NOMO-1 treated with dmso at 0.1 percent for 144 hours (cell line): ENCODE measurements around the gene SLC5A10.
"Not testable (repeated sequence)": the region's sequence is repeated elsewhere in the genome, so short reads cannot be mapped to it uniquely, and the experiment has no call there.

ENCODE experiments used
- DNase-seq: peaks from one replicate; lab custom pipeline; 2025; ENCODE audit not compliant: unreplicated experiment; lab: John Stamatoyannopoulos, UW

Gene SLC5A10

DNA sequence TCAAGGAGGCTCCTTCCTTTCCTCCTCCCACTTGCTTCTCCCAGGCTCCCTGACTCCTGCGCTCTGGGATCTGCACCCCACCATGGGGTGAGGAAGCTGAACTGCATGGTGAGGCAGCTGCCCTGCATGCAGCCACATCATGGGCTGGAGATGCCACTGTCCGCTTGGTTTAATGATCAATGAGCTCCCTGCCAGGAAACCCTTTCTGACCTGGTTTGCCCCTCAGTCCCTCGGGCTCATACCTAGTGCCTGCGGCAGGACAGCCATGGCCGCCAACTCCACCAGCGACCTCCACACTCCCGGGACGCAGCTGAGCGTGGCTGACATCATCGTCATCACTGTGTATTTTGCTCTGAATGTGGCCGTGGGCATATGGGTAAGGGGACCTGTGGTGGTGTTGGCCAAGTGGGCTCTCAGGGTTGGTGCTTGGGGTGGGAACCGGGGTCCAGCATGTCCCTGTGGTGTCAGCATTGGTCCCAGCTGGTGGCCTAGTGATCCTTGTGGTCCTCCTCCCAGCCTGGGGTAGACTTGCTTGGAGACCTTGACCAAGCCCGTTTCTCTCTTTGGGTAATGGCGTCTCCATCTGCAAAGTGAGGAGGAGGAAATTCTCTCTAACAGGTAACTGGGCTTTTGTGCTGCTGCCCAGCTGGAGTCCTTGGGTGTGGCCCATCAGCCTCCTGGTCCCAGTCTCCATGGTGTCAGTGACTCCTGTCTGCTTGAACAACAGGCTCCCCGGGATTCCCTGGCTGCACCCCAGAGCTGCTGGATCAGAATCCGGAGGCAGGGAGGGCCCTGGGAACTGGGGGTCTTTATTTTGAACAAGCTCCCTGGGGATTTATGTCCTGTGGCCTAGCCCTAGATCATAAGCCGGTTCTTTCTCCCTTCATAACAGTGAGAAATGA lies at the start of gene SLC5A10:
Gene SLC5A10 (plus strand): TSS at position 225 of the 902 bp plus-strand sequence. CDS start 41 bp downstream, at position 266.
- DNase-seq, result no peak

DNA sequence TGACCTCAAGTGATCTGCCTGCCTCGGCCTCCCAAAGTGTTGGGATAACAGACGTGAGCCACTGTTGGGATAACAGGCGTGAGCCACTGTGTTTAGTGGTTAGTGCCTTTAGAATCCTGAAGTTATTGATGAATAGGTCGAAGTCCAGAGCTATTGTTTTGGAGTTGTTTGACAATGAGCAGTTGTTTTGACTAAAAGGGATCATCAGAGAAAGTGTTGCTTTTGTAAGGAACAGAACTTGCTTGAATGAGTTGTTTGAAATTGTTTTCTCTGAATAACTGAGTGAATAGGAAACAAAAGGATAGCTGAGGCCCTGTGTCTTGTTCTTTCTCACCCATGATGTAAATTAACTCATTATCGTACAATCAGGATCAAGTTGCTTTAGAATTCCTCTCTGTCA lies 47.5 kb upstream of the SLC5A10 start:
- DNase-seq, result no peak

- DNase-seq, result no peak
Measured at GRCh38 chr17:18905226-18905625, 46.7 kb upstream of the SLC5A10 start.

DNA sequence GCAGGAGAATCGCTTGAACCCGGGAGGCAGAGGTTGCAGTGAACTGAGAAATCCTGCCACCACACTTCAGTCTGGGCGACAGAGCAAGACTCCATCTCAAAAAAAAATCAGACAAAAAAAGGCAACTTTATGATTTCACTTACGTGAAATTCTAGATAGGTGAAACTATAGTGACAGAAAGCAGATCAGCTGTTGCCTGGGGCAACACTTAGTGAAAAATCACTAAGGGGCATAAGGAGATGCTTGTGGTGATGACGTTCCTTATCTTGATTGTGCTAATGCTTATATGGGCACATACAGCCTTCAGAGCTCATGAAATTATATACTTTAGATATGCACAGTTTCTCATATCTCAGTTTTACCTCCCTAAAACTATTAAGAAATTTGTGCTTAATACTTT lies 41.6 kb upstream of the SLC5A10 start:
- no peak for DNase-seq

GRCh38 chr17:18910881-18911280 lies 41.1 kb upstream of the SLC5A10 start:
- DNase-seq, result no peak

DNA sequence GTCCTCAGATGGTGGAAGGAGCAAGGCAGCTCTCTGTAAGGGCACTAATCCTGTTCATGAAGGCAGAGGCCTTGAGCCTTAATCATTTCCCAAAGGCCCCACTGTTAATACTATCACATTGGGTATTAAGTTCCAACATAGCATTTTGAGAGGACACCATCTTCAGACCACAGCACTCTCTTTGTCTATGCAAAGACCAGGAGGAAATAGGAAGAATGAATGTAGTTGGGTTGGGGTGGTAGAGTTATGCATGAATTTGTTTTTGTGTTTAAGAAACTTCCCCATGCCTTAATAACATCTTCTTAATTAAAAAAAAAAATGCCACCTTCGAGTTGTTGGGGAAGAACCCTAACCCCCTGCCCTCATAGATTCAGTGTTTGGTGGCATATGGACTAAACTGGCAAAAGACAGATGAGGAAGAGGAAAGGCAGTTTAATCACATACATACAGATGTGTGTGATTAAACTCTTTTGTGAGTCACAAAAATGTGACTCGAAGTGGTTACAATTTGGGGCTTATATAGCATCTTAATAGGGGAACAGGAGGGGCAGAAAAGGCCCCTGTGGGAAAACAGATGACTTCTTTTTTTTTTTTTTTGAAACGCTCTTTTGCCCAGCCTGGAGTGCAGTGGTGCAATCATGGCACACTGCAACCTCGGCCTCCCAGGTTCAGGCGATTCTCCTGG lies 35.0 kb upstream of the SLC5A10 start:
- no peak for DNase-seq

GRCh38 chr17:18917506-18918032 lies 34.4 kb upstream of the SLC5A10 start:
- DNase-seq, result no peak

DNA sequence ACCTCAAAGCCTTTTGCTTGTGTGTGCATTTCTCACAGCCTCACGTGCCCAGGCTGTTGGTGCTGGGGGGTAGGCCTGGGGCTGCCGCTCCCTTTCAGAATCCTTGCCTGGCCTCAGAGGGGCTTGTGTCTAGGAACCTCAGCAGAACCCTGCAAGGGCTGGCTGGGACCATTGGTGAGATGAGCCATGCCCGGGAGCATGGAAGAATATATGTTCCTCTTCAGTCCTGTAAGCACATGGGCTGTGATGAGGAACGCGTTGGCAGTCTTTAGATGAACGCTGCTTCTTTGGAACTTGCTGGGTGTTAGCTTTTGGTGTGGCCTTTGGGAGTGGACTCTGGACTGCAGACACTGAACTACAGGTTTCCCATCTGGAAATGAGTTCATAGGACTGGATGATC lies 32.0 kb upstream of the SLC5A10 start:
- no peak for DNase-seq

GRCh38 chr17:18920911-18921441 lies 31.0 kb upstream of the SLC5A10 start:
- DNase-seq, result no peak

- DNase-seq, result no peak
Measured at GRCh38 chr17:18921485-18921884, 30.5 kb upstream of the SLC5A10 start.

DNA sequence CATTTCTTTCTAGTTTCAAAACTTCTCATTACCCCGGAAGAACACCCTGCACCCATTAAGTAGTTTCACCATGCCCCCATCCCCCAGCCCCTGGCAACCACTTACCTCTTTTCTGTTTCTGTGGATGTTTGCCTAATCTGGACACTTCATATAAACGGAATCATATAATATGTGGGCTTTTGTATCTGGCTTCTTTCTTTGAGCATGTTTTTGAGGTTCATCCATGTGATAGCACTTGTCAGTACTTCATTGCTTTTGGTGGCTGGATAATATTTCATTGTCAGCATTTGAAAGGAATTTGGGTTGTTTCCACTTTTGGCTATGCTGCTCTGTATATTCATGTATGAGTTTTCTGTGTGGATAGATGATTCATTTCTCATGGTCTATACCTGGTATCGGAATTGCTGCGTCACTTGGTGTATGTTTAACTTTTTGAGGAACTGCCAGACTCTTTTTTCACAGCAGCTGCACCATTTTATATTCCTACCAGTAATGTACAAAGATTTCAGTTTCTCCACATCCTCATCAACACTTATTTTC lies 30.0 kb upstream of the SLC5A10 start:
- peak; percentile 4 for DNase-seq

DNA sequence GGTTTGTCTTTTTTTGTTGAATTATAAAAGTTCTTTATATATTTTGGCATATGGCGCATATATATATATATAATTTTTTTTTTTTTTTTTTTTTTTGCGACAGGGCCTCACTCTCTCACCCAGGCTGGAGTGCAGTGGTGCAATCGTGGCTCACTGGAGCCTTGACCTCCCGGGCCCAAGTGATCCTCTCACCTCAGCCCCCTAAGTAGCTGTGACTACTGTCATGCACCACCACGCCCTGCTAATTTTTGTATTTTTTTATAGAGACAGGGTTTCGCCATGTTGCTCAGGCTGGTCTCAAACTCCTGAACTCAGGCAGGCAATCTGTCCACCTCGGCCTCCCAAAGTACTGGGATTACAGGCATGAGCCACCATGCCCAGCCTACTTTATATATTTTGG lies 29.4 kb upstream of the SLC5A10 start:
- not testable (repeated sequence) for DNase-seq

GRCh38 chr17:18925187-18925586 lies 26.8 kb upstream of the SLC5A10 start:
- DNase-seq, result no peak

GRCh38 chr17:18928628-18929125 lies 23.3 kb upstream of the SLC5A10 start:
- no peak for DNase-seq

DNA sequence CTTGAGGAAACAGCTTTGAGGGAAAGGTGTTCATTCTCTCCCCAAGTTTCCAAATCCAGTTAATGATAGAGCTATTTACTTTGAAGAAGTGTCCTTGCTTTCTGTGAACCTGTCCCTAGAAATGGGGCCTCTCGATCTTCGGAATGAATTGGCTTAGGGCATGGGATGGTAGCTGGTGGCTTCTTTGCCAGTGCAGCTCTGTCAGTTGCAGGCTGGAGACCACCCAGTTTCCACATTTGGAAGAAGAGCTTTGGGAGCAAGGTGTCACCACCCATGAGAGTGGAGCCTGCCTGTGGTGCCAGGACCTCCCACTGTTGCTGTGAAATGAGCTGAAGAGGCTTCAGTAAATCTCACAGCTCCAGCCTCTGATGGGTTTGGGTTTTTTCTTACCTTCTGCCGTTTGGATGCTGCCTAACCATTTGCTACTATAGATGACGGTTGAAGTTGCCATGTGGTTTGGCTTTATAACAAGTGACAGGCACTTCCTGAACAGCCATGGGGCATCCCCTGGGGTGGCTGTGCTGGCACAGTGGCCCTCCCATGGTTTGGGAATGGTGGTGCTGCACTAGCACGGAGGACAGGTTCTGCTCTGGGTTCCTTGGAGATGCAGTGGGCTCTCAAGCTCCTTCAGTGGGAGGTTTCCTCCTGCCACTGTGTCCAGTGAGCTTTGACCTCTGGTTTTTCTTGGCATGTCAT lies 19.5 kb upstream of the SLC5A10 start:
- DNase-seq, result no peak

- DNase-seq, result no peak
Measured at GRCh38 chr17:18933102-18934058, 18.6 kb upstream of the SLC5A10 start.

- DNase-seq, result no peak
Measured at GRCh38 chr17:18937981-18938691, 13.8 kb upstream of the SLC5A10 start.

DNA sequence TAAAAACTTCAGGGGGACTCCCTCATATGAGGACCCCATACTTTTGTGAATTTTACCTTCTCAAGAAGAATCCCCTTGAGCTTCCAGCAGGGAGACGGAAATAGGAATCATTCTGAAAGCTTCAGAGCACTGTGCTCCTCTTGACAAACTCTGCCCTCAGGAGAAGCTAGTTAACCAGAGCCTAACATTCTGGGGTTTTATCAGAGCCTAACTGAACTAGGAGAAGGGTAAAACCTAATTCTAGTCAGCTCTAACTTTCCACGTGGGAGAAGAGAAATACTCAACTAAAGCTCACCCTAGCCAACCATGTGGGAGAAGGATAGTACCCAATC lies 13.3 kb upstream of the SLC5A10 start:
- no peak for DNase-seq

- no peak for DNase-seq
Measured at GRCh38 chr17:18944646-18945045, 7.3 kb upstream of the SLC5A10 start.
